NCI-H2107 treated with DMSO at 0.1 percent for 48 hours (cell line): Measurements from ENCODE around the gene PCK2.

Source experiments
- DNase-seq: peaks from one replicate; lab custom pipeline; 2025; ENCODE audit not compliant: unreplicated experiment; lab: John Stamatoyannopoulos, UW

The PCK2 gene

GRCh38 chr14:24060984-24061913 lies 32.9 kb upstream of the PCK2 start:
- no peak for DNase-seq

GRCh38 chr14:24062216-24062980 lies 31.7 kb upstream of the PCK2 start:
- DNase-seq, result no peak

- no peak for DNase-seq
These were observed 30.8 kb upstream of the PCK2 start for GRCh38 chr14:24063263-24063836.

DNA sequence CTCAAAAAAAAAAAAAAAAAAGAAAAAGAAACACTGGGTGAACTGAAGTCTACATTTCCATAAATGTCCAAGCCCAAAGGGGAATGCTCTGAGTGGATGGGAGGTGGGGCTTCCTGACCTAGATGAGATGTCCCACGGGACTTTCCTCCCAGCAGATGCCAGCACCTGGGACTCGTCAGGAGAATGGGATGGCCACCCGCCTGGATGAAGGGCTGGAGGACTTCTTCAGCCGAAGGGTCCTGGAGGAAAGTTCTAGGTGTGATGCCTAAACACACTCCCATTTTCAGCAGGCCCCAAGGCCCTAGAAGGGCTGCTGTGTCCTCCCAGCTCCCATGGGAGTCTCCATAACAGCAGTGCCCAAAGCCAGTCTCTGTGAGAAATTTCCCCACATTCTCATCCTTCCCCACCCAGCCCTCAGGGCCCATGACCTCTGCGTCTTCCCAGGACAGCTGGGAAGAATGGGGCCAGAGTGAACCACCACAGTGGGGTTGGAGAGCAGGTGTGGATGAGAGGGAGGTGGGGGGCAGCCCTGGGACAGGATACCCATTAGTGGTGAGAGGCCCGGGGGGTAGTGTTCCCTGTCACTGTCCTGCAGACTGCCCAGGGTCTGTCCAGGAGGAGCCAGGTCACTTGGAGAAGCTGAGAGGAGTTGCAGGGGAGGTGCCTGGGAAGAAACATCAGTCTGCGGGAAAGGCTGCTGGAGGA lies 29.9 kb upstream of the PCK2 start:
- DNase-seq, result no peak

- no peak for DNase-seq
These were observed 29.3 kb upstream of the PCK2 start for GRCh38 chr14:24064856-24065255.

- no peak for DNase-seq
These were observed 28.7 kb upstream of the PCK2 start for GRCh38 chr14:24065408-24065807.

GRCh38 chr14:24066496-24067132 lies 27.5 kb upstream of the PCK2 start:
- DNase-seq, result no peak

DNA sequence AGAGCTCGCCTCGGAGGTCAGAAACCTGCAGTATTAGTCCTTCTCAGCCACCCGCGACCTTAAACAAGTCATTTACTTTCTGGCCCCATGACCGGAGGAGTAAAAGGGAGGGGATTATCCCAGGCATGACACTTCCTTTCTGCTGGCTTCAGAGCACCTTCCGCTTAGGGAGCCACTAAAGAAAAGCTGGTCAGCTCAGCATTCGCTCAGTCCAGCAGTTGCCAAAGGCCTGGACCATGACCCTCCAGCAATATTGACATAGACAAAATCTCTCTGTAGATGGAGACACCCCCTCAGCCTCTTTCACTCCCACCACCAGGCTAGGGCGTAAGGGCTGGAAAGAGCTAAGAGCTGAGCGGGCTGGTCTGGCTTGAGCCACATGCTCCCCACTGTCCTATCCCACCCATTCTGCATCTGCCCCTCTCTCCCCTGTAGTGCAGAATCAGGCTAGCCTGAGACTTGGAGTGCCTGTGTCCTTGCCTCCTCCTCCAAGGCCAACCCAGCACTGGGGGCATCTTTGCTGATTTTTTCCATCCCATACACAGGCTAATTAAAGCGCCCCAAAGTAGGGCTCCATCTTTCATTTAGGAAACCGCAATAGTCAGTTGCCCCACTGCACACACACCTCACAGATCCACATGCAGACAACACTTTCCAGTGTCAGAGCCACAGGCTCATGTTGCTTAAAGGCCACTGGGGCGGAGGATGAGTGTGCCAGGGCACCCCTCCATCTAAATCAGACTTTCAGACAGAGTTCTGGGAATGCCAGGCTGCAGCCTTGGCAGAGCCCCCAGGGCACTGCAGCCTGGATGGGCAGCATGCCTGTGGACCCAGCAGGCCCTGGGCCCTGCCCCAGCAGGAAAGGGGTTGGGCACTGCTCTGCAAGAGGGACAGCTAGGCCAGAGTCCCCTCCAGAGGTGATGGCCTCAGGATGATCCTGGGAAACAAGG lies 26.7 kb upstream of the PCK2 start:
- no peak for DNase-seq

DNA sequence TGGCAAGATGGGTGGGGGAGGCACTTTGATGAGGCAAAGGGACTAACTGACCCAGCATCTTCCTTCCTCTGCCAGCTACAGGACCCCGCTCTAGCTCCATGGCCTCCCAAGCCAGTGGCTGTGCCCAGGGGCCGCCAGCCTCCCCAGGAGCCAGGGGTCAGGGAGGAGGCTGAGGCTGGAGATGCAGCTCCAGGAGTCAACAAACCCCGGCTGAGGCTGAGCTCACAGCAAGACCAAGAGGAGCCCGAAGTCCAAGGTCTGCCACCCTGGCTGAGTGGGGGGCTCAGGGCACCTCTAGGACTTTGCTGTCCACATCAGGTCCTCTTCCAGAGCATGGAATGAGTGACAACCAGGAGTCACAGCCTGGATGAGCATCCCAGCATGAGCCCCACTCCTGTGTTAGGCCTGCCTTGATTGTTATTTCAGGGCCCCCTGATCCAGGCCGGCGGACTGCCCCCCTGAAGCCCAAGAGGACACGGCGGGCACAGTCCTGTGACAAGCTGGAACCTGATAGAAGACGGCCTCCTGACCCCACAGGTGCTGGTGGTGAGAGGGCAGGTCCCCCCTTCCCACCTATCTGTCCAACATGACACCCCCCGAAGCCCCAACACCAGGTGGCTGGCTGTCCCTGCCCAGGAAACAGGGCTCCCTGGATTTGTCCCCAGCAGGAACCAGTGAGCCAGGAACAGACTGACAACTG lies 25.2 kb upstream of the PCK2 start:
- DNase-seq, result no peak

GRCh38 chr14:24069411-24069735 lies 24.7 kb upstream of the PCK2 start:
- no peak for DNase-seq

DNA sequence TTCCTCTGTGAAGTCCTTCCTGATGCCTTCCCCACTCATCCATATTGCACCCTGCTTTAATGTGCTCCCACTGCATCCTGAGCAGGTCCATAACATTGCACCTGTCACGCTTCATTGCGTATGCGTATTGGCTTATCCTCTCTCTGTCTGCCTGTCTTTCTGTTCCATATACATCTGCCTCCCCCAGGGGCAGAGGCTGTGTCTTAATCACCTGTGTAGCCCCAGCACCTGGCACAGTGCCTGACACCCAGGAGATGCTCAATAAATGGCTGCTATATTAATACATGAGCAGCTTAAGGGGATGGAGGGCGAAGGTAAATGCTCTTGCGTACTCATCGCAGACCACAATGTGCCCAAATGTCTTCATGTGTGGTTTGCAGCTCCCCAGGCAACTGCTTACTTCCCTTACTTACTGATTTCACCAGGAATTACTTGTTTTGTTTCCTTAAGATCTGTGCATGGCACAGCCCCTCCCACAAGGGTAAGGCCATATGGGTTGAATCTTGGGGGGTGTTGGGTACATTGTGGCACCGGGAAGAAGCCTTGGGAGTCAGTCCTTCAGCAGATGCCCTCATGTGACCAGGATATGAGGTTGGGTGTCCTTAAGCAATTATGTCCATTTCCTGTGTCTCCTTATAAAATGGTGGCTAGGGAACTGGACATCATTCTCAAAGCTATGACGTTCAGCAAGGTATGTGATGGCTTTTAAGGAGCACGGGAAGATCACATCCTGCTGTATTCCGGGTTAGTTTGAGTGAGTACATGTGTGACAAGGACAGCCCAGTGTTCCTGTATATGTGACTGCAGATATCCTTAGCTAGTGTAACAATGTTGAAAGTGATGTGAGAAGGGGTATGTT lies 23.6 kb upstream of the PCK2 start:
- peak; percentile 79 for DNase-seq

DNA sequence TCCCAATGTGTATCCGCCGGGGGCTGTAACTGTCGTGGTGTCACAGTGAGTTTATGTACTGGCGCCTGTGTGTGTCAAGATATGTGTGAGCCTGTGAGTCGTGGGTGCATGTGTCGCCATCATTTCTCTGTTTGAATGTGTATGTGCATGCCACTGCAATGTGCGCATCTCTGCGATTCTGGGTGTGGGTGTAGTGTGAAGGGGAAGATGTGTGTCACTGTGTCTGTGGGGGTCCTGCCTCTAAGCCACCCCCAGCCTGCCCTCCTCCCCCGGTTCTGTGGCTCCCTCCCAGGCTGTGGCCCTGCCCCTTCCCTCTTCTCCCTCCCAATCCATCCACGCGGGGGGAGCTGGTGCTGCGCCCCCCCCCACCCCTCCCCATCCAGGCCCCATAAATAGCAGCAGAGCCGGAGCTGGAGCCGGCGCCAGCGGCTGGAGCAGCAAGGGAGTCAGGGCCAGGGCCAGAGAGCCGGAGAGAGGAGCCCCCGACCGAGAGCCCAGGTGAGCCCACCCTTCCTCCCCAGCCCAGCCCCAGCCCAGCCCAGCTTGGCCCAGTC lies 22.9 kb upstream of the PCK2 start, which contains the start of gene CPNE6:
Gene CPNE6 (plus strand): TSS at position 419 of the 554 bp plus-strand sequence. CDS start 1,375 bp downstream, outside the sequence.
- no peak for DNase-seq

GRCh38 chr14:24071836-24072430 lies 22.2 kb upstream of the PCK2 start:
- no peak for DNase-seq

GRCh38 chr14:24072436-24072835 lies 21.7 kb upstream of the PCK2 start:
- no peak for DNase-seq

- DNase-seq, result no peak
These were observed 20.9 kb upstream of the PCK2 start for GRCh38 chr14:24072881-24073877.
